GM19043 (cell line): ENCODE data around the gene CATSPERD.
"Not testable (repeated sequence)": the region's sequence is repeated elsewhere in the genome, so short reads cannot be mapped to it uniquely, and the experiment has no call there.

Source experiments
- ATAC-seq: cut with Tn5 transposase; IDR thresholded peaks from one replicate; pipeline ENCODE4 v1.9.1; 2021; ENCODE audit warnings: low read depth; ENCODE audit not compliant: unreplicated experiment

CATSPERD gene

DNA sequence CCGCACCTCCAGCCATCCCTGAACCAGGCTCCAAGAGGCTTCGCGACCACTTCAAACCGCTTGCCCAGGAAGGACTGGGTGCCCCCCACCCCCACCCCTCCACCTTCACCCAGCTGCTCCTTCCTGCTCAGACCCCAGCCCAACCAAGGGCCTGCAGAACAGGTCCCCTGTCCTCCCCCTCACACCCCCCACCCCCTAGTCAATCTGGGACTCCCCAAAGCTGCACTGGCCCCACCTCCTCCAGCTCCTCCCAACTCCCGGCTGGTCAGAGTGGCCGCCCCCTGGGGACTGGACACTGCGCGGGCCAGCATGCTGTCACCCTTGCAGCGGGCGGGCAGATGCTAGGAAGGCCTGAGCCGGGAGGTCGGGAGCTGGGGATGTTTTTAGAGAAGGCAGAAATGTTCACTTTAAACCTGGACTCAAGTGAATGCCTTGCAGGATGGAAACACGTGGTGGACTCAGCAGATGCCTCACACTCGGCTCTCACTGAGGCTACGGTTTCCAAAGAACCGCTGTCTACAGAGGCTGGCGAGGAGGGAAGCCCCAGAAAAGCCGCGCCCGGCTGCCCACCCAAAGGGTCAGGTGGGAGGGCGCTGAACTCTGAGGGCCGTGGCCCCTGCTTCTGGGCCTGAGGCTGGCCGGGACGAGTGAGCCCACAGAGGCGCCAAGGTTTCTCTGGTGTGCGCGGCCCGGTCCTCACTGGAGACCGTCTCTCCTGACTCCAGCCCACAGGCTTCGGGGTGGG is 22.4 kb upstream of the CATSPERD start:
- ATAC-seq: no peak

DNA sequence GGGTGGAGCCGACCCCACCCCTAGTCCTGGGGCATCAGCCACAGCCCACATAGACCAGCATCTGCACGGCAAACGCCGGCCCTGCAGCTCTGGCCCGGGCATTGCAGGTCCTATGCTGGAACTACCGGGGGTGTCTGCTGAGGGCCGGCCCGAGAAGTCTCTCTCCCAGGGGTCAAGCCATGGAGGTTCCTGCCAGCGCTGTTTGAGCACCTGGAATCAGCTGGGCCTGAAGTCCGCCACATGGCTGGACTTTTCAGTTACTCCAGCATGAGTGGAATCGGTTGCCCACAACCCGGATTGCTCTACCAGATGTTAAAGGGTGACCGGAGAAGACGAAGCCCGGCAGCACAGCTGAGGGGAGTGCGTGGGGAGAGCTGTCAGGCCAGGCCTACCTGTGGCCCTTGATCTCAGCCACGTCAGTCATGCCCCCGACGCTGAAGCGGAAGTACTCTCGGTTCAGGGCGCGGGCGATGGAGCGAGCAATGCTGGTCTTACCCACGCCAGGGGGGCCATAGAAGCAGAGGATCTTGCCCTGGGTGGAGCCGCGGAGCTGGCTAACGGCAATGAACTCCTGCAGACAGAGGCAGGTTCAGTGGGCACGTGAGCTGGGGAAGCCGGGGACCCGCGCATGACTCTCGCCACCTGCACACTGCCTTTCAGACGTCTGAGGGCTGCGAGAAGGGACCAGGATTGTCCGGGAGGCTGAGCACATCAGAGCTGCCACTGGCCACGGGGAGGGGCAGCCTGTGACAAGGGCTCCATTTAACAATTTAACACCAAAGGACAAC is 21.6 kb upstream of the CATSPERD start:
- ATAC-seq: no peak

DNA sequence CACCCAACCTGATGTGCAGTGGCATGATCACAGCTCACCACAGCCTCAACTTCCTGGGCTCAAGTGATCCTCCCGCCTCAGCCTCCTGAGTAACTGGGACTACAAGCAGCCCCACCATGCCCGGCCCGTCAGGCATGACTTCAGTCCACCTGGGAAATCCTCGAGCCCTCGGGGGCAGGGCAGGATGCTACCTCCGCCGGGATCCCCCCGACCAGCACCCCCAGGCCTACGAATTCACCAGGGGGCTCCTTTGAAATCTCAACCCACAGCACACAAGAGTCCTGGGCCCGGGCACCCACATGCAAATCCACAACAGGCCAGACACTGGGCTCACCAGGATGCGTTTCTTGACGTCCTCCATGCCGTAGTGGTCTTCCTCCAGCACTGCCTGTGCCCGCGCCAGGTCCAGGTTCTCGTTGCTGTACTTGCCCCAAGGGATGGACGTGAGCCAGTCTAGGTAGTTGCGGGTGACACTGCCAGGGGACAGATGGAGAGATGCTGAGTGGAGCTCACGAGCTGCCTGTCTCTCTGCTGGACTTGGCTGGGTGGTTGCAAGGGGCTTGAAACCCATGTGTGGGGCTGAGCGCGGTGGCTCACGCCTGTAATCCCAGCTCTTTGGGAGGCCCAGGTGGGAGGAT is 19.9 kb upstream of the CATSPERD start:
- no peak for ATAC-seq

DNA sequence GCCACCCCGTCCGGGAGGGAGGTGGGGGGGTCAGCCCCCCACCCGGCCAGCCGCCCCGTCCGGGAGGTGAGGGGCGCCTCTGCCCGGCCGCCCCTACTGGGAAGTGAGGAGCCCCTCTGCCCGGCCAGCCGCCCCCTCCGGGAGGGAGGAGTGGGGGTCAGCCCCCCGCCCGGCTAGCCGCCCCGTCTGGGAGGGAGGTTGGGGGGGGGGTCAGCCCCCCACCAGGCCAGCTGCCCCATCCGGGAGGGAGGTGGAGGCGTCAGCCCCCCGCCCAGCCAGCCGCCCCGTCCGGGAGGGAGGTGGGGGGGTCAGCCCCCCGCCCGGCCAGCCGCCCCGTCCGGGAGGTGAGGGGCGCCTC is 18.4 kb upstream of the CATSPERD start:
- not testable (repeated sequence) for ATAC-seq

DNA sequence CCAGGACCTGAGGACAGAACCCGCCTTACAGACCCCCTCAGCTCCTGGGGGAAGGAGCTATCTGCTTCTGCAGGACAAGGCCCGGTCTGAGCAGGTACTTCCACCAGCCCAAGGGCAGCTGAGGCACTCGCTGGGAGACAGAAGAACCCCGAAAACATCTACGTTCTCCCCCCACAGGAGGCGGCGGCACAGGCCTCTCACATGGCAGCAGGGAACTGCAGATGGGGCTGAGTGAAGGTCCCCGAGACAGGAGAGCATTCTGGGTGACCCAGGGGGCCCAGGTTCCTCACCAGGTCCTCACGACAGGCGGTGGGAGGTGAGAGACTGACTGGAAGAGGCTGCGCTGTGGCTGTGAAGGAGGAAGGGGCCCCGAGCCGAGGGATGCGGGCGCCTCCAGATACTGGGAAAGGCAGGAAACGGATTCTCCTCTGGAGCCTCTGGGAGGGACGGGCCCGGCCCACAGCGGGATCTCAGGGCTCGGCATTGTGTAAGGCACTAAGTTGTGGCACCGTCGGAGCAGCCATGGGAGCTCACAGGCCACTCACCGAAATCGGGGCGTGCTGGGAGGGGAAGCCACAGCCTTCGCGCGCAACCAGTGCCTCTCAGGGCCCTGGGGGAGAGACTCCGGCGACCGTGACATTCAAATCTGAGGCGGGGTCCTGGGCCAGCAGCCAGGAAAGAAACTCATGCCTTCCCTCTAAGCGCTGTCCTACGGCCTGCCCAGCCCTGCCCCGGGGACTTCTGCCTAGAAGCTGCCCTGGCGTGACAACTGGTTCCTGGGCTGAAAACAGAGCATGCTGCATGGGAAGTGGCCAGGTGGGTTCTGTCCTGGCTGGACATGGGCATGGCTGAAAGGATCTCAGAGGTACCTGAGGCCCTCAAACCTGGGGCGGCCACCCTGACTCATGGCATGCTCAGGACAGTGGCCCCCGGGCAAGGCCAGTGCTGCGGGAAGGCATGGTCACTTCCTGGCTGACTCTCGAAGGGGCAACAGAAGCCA is 16.3 kb upstream of the CATSPERD start:
- ATAC-seq: no peak

DNA sequence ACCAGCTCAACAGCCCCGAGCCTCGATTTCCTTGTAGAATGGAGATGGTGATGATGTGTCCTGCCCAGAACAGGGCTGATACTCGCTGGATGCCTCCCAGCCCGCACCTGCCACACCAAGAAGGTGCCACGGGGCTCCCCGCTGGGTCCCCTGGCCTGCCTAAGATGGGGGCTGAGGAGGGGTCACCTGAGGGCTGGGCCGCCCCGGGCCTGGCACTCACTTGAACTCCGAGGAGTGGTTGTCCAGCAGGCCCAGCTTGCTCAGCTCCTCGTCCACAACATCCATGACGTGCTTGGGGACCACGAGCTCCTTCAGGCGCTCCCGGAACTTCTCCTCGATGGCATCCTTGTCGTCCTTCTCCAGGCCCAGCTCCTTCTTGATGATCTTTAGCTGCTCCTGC is 14.9 kb upstream of the CATSPERD start:
- no peak for ATAC-seq

DNA sequence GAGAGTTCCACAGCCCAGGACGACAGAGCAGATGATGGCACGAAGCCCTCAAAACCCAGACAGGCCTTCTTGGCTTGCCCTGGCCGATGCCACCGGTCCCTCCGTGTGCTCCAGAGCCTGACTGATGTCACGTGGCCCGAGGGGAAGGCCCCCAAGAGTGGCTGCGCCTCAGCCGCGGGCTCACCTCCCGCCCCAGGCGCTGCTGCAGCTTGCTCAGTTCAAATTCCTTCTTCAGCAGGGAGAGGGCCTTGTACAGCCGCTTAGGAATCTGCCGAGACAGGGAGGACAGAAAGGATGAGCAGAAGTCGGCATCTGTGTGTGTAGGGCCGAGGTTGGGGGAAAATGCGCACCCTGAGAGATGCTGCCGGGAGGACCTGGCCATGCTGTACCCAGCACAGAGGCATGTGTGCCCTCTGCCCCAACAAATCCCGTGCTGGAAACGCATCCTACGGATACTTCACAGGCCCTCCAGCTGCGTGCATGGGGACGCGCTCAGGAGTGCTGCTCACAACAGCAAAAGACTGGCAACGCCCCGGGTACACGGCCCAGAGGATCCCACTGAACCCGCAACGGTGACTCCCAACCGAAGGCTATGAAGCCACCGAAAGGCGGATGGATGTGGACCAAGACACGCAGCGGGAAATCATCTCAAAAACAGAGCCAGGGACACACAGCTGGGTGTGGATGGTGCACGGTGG is 13.4 kb upstream of the CATSPERD start:
- no peak for ATAC-seq

DNA sequence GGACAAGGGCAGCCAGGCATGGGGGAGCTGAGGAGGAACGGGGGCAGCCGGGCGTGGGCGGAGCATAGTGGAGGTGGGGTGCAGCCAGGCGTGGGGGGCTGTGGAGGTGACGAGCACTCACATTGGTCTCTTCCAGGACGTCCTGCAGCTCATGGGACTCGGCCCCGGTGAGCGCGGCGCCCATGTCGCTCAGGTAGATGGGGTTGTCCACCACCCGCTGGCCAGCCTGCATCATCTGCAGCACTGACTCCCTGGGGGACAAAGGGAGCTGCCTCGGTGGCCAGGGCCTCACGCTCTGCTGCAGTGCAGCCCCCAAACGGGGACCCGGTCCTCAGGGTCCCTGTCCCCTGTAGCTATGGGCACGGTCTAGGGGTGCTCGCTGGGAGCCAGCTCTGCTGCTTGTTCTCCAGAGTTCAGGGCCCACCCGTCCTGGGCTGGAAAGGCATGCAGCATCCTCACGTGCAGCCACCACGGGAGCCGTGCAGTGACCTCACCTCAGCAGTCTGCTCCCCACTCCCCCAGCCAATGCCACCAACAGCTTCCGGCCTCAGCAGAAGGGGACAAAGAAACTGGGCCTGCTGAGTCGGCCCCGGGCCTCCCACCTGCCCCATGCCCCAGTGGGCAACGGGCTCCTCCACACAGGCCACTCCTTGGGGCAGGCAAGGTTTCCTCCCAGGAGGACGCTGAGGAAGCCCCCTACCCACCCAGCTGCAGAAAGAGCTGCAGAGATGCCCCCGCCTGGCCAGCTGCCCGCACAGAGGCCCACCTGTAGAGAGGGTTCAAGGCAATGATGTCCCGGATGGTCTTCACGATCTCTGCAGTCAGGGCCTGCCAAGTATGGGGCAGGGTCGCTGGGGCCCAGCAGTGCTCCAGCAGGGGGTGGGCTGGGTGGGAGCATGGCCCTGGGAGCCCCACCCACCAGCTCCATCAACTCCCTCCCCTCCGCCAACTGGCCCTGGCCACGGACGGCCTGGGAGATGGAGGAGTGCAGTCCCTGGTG is 12.6 kb upstream of the CATSPERD start:
- no peak for ATAC-seq

DNA sequence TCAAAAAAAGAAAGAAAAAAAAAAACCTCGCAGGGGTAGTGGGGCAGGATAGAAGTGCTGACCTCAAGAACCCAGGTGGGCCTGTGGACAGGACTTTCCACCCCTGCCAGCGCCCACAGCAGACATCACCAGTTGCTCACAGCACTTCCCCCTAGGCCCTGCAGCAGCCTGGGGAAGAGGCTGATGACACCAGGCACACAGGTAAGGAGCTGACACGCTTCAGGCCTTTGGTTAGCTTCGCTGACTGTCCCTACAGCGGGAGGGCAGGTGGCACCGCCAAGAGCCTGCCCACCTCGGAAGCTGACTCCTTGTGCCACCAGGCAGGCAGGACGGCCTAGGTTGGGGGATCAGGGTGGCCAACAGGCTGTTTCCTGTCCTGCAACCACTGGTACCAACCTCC is 9.4 kb upstream of the CATSPERD start:
- ATAC-seq: no peak

DNA sequence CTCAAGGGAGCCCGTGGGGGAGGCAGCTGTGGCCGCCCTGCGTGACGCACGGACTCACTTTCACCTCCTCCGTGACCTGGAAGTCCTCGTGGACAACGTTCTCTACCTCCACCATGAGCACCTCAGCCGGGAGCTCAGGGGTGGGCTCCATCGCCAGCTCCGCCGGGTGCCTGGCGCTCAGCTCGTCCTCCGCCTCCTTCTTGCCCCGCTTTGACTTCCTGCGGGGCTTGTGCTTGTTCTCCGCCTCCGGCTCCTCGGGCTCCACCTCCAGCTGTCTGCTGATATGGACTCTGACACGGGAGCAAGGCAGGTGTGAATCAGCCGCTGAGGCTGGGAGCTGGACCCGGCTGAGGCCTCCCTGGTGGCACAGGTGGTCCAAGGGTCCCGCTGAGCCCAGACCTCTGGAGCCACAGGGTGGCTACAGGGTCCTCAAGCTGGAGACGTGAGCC is 8.7 kb upstream of the CATSPERD start:
- ATAC-seq: no peak

DNA sequence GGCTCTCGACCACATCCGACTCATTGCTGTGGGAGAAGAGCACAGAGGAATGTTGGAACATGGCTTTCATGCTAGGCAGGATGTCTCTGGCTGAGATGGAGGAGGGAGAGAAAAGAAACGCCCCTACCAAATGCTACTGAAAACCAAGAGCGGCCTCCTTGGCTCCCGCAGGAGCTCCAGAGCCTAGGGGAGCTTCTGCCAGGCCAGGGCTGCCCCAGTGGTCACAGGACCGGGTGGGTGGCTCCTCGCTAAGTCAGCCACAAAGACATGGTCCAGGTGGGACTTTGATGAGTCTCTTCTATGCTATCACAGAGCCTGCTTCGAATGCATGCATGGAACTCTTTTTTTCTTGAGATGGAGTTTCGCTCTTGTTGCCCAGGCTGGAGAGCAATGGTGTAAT is 7.2 kb upstream of the CATSPERD start:
- no peak for ATAC-seq

DNA sequence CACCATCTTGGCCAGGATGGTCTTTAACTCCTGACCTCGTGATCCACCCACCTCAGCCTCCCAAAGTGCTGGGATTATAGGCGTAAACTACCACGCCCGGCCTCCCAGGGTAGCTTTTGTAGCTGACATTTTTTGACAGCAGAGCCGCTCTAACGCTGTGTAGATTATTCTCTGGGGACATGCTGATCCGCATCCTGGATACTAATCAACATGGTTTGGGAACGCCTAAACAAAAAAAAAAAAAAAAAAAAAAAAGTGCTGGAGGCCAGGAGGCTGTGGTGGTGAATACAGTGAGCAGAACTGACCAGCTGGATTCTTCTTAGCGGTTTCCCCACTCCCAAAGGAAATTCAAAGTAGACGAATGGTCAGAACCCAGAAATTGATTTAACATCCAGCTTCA is 5.6 kb upstream of the CATSPERD start:
- ATAC-seq: no peak

DNA sequence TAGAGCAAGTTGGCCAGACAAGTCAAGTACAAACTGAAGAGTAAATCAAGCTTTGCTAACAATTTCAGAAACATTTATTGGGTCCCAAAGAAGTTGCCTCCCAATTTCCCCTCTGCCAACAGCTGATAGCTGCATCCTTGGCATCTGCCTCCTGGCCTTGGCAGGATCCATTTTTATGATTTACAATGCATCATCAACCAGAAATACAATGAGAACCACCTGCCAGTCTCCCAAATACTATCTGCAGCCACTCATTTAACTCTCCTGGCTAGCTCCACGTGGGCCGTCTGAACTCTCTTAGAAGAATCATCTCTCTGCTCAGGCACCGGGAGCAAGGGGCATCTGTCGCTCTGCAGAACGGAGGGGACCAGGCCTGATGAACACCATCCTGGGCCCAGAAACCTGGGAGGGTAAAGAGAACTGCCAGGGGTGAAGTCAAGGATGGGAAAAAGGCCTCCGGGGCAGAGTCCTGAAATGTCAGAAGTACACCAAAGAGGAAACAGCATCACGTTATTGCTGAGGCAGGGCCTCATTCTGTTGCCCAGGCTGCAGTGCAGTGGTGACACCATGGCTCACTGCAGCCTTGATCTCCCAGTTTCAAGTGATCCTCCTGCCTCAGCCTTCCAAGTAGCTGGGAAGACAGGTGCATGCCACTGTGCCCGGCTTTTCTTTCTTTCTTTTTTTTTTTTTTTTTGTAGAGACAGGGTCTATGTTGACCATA is 3.1 kb upstream of the CATSPERD start:
- no peak for ATAC-seq

DNA sequence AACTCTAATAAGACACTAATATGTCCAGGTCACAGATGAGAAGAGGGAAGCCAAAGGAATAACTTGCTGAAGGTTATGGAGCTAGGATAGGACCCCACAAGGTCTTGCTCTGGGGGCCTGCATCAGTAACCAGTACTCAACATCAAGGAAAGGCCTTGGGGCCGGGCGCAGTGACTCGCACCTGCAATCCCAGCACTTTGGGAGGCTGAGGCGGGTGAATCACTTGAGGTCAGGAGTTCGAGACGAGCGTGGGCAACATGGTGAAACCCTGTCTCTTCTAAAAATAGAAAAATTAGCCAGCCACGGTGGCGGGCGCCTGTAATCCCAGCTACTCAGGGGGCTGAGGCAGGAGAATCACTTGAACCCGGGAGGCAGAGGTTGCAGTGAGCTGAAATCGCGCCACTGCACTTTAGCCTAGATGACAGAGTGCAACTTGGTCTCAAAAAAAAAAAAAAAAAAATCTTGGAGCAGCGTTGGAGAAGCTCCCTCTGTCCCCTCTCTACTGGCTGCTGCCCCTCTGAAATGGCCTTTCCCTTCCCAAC is 2.3 kb upstream of the CATSPERD start:
- ATAC-seq: no peak

DNA sequence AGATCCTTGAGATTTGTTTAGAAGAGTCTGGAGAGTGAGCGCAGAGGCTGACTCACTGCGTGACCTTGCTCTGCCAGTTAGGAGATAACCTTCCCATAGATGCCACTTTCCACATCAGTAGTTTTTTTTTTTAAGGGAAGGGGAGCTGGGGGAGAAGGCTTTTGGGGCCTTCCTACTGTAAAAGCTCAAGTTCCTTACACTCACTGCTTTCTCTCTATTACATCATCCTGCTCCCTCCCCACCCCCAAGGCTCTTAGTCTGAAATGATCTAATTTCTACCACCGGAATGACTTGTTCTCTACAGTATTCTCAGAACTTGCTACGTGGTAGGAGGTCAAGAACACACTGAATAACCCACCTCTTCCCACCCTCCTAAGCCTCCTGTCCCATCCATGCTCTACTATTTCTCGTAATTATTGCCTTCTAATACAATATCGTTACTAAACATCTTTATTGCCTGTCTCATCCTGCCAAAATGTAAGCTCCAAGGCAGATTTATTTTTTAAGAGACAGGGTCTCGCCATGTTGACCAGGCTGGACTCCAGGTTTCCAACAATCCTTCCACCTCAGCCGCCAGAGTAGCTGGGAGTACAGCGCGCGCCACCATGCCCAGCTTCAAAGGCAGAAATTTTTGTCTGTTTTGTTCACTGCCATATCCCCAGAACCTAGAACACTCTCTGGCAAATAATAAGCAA is 1.7 kb upstream of the CATSPERD start:
- ATAC-seq: no peak

DNA sequence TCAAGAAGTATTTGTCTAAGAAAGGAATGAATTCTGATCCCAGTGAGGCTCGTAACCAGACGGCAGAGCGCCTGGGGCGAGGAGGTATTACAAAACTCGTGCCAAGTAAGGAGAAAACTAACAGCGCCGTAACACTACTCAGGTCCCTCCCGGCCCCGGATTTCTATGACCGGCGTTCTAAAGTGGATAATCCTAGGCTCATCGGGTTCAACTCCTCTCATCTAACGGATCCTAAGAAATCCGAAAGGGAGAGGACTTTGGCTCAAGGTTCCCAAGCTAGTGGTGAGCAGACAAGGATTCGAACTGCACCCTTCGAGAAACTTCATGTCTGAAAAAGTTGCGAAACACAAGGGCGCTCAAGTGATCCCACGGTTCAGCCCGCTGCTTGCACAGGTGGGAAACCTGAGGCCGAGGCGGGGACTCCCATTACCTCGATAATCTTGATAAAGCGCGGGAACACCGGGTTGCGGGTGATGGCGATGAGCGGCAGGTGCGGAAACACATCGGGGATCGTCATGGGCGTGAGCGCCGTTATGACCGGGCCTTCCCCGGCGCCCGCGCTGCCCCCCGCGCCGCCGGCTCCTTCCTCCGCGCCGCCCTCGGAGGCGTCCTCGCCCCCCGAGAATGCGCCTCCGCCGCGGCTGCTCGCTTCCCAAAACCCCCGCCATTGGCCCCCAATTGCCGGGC is 1.0 kb upstream of the CATSPERD start:
- ATAC-seq: no peak
